GM19324 (cell line): ENCODE measurements around the gene SEPTIN5.

Experiments
- ATAC-seq: cut with Tn5 transposase; IDR thresholded peaks from one replicate; pipeline ENCODE4 v1.9.1; 2021; ENCODE audit warnings: mild to moderate bottlenecking, moderate library complexity; ENCODE audit not compliant: unreplicated experiment, low FRiP score

Gene SEPTIN5

DNA sequence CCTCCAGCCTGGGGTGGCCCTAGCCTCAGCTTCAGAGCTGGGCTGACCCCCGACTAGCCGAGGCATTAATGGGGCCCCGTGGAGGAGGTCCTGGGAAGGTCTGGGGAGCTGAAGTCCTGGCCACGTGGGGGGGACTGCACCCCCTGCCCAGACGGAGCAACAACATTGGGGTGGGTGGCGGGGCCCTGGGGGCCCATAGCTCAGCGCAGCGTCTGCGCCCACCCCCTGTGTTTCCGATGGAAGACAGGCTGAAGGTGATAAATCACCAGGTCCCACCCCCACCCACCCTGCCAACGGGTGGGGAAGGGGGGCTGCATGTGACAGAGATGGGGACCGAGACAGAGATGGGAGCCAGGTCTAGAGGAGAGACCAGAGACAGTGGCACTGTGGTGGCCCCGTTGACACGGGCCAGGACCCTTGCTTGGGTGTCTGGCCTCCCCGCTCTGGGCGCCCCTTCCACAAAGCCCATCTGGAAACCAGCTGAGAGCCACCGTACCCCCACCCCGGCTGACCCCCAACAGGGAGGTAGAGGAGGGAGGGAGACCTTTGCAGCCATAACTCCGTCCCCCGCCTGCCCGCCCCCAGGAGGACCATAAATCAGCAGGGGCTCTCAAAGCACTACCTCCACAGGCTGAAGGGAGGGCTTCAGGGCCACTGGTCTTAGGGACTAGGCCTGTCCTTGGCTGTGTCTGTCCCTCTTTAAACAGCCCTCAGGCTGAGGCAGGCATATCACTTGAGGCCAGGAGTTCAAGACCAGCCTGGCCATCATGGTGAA is 17.2 kb downstream of the SEPTIN5 start:
- ATAC-seq = no peak

DNA sequence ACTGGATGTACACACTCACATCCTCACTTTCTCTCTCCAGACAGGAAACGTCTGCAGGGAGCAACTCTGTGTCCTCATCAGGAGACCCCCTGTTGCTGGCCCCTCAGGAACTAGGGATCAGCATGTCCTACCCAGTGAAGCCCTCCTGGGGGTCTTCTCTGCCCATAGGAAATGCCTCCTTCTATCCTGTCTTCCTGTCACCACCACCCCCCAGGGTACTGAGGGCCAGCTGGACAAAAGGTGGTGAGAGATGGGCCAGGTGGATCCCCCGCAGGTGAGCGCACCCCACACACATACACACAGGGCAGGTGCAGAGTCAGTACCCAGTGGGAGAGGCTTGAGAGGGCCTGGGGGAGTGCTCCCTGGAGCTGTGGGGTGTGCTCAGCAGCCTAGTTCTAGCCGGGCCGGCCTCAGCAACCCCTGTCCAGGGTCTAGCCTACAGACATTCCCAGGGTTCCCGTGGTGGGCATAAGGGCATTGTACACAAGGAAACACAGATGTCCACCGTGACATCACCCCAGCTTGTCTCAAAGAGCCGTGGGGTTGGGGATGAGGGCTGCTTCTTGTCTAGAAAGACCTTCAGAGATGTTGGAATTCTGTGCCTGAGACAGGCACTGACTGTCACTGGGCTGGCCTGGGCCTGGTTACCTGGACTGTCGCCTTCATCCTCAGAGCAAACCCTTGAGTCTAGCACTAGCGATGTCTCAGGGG is 18.3 kb downstream of the SEPTIN5 start:
- ATAC-seq = no peak

DNA sequence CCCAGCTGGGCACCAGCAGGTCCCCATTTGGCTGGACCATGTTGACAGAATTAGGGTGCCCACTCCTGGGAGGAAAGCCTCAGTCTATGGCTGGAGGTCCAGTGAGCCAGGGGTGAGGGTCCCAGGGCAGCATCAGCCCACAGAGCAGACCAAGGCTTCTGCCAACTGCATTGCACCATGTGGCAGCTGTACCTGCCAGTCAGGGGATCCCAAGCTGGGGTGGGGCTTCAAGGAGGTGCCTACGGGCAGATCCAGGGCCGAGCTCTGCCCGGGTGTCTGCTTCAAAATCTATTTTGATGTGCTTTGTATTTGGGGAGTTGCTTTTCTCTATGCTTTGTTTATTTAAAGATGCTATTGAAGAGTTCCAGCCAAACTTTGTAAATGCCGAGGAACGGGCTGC is 19.5 kb downstream of the SEPTIN5 start:
- ATAC-seq = no peak

DNA sequence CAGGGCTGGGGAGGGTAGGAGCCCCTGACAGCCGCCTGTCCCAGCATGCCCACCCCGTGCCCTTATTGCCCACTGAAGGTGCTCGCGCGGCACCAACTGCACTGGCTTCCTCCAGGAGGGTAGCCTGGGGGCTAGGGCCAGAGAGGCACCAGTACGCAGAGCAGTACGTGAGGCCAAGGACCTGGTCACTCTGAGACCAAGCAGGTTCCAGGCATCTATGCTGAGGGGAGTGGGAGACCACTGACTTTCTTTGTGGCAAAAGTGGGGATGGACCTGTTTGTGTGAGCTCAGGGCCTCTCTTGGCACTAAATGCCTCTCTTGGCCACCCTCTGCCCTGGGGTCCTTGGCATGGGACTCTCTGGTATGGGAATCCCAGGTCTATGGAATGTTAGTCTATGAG is 19.9 kb downstream of the SEPTIN5 start:
- ATAC-seq = no peak

DNA sequence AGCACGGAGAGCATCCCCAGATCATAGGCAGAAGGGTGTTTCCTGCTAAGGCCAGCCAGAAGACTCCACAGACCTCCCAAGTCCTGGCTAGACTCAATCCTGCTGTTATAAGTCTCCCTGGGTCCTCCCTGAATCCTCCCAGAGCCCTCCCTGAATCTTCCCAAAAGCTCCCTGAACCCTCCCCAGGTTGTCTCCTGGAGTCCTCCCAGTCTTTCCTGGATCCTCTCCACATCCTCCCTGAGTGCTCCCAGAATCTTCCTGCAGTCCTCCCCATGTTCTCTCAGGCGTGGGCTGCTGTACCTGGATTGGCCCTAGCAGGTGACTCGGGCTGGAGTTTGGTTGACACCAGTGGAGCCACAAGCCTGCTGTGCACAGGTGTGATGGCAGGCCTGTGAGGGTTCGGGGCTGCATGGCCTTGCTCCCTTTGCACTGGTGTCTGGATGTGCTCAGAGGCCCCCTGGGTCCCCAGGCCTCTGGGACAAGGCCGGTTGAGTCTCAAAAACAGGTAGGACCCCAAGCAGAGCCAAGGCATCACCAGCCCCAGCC is 20.6 kb downstream of the SEPTIN5 start:
- no peak for ATAC-seq

DNA sequence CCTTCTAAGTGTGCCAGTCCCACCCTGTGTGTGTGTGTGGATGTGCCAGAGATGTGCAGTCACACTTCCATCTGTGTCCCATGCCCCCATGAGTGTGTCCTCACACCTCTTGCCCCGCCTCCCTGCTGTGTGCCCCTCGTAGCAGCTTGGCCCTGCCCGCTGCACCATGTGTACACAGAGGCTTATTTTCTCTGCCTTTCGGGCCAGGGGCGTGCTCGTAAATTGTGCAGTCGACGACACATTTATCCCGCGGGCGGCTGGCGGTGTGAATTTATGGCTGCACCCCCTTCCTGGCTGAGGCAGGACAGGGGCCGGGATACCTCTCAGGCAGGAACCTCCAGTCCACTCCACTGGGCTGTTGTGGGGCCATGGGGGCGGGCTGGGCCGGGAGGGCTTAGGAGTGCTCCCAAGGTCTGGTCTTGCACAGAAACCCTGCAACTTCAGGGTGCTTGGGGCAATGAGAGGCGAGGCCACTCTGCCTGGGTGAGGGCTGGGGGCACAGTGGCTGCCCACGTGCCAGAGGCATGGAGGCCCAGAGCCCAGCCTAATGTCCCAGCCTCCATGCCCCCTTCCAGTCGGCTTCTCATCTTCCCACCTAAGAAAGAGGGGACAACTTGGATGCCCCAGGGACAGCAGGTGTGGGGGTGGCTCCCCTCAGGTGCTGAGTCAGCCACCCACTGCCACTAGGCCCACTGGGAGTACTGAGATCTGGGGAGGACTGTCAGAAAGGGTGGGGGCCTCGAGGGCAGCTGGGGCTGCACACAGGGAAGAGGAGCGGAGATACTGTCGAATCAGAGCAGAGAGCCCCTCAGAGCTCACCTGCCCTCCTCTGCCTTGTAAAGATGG is 21.6 kb downstream of the SEPTIN5 start:
- ATAC-seq = no peak

DNA sequence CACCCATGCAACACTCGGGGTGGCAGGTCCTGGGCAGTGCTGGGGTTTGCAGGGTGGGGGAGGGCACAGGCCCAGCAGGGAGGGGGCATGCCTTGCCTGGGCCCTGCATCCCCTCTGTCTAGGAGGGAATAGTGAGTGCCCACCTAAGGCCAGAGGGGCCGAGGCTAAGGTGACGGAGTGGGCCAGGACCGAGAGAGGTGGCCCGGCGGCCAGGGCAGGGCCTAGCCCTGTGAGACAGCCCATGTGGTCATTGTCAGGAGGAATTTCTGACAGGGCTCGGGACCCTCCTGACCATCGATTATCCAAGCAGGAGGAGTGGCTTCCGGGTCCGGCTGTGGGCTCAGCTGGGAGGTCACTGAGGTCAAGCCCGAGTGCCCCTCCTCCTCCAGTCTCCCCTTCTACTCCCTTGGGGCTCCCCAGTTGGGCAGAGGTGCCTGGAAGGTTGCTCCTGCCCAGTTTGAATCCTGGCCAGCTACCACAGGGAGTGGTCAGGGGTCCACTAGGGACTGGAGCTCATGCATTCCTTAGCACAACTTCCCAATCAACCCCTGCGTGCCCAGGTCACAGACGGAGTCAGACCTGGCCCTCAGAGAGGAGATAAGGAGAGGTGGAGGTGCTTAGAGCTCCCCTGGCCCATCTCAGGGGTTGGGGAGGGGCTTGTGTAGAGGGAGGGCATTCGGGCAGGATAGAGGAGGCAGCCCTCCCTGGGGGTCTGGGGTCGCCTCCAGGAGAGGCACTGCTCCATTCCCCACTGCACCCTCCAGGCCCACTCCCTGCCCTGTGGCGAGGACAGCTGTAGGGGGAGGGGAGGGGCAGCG is 23.8 kb downstream of the SEPTIN5 start:
- no peak for ATAC-seq

DNA sequence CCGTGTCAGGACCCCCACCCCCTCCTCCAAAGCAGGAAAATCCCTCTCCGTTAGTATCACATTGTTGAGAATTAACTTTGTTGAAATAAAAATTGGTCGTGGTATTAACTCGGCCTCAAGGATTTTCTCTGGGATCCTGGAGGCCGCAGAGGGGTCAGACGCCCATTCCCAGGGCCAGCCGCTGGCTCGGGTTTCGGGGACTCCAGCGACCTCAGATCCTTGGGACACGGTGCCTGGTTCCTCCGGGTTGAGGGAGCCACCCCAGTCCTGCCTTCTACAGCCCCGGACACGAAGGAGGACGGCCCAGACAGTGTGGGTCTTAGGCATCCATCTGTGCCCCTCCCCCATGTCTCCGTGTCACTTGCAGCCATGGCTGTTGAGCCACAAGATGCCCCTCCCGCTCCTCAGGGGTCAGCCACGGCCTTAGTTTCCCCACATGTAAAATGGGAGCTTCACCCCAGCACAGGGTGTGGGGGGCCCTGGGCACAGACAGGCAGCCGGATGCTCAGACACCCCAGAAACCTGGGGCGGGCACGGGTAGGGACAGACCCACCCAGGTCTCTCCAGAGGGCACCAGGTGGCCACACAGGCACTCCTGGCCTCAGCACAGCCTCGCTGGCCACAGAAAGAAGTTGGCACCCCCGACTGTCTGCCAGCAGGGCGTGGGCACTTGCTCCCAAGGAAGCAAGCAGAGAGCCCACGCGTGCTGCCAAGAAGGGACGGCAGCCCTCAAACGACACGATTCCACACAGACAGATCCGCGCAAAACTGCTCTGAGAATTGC is 24.6 kb downstream of the SEPTIN5 start:
- no peak for ATAC-seq

DNA sequence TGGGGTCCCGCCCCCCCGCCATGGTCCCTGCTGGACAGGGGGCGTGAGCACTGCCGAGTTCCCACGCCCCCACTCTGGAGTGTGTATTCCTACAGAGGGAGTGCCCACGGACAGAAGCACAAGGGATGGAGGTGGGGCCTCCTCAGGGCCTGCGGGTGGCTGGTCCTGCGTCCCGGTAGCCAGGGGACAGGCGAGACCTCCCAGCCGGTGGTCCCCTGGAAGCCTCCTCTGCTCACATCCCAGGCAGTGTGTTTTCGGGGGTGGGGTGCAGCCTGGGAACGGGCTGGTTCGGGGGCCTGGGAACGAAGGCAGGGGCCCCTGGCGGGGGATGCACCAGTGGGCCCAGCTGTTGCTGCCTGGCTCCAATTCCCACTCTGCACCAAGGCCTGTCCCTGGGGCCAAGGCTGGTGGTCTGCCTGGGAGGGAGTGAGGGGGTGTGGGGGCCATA is 25.2 kb downstream of the SEPTIN5 start:
- no peak for ATAC-seq

DNA sequence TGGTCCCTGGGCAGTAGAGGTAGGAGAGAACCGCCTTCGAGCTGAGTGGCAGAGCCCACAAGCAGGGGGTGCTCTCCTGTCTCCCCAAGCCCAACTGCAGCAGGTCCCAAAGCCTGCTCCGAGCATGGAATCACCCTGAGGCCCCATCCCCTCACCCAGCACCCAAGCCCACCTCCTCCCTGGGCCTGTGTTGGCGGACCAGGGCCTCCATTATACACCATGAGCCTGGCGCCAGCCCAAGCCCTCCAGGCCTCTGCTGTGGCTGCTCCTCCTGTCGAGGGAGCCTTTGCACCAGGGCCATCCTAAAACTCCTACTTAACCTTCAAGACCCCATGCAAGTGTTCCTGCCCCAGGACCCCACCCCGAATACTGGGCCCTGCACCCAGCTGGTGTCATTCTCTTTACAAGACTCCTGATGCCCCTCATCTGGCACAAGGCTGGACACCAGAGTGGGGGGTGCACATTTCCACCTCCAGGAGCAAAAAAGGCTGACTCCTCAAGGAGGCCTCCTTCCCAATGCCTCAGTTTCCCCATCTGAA is 25.7 kb downstream of the SEPTIN5 start:
- ATAC-seq = no peak

DNA sequence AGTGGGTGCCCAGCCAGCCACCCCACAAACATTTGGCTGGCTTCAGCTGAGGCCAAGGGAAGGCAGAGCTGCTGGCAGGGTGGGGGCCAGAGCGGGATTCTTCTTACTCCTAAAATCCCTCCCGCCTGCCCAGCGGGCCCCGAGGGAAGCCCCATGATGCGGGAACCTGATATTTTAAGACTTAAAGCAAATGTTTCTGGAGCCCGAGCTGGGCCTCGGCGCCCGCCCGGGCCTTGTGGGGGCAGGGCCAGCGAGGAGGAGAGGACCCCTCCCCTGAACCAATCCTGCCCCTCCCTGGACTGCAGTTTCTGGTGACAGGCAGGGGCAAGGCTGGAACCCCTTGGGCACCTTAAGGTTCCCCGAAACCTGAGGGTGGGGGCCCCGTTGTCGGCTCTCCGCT is 26.3 kb downstream of the SEPTIN5 start:
- no peak for ATAC-seq

DNA sequence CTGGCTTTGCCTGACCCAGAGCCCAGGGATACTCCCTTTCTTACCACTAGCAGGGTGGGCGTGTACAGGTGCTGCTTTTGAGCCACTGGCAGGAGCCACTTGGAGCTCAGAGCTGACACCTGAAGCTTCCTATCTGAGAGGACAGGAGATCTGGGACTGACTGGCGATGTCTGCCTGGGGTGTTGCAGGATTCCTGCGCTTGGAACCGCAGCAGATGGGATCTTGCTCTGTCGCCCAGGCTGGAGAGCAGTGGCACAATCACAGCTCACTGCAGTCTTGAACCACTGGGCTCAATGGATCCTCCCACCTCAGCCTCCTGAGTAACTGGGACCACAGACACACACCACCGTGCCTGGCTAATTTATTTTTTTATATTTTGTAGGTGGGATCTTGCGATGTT is 26.8 kb downstream of the SEPTIN5 start:
- ATAC-seq = no peak

DNA sequence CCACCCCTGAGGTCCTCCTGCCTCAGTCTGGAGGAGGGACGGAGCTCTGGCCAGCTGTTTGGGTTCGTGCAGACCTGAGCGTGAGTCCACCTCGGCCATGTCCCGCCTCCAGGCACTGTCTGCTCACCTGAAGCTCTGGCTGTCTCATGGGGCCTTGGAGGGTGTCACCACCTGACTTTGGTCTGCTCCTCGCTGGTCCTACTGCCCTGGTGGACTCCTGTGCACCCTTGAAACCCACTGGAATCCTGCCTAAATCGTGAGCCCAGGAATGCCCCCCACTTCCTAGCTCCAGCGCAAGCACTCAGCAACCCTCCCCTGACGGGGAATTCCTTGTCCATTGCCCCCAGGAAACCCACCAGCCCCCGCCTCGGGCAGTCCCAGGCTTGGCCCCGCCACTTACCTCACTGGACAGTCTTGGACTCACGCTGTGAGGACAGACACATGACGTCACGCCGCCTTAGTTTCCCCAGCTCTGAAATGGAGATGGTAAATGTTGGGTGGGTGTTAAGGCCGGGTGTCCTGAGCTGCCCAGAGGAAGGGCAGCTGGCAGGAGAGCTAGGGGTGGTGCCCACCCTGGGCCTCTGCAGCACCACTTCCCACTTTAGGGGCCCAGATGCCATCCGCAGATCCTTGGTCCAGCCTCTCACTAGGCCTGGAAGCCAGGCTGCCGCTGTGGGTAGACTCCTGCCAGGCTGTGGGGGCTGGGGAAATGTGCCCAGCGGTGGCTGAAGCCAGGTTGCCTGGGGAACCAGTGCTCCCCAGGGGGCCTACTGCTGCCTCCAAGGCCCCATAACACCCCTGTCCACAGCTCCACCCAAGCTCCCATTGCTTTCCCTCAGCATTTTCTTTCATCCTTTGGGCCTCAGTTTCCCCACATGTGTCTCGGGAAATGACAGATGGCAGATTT is 28.1 kb downstream of the SEPTIN5 start:
- ATAC-seq = no peak

DNA sequence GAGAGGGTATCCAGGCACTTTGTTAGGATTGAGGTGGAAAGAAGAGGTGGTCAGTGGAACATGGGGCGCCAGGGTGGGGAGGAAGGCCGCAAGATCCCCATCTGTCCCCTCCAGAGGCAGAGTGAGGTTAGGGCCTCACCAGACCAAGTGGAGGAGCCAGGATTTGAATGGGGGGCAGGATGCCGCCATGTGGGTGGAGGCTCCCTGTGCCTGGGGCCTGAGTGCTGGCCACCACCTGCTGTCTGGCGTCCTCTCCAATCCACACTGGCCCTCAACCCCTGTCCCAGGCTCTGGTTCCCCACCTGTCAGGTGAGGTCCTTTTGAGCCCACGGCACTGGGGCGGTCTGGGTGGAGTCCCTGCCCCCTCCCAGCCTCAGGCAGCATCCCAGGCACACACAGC is 28.8 kb downstream of the SEPTIN5 start:
- ATAC-seq = no peak

DNA sequence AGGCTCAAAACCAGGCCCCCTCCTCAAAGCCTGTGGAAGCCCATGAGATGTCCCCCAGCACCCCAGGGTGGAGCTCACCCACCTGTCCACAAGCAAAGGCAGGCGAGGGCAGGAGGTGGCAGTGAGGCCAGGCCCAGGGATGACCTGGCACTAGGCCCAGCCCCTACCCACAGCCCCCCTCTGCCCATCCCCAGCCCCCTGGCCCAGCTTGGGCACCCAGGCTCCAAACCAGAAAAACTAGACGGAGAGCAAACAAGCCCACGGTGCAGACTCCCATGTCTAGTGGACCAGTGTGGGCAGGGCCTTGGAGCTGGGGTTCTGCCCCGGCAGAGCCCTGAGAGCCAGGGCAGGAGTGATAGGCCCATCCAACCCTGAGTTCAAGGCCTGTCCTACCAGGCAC is 29.3 kb downstream of the SEPTIN5 start:
- no peak for ATAC-seq

DNA sequence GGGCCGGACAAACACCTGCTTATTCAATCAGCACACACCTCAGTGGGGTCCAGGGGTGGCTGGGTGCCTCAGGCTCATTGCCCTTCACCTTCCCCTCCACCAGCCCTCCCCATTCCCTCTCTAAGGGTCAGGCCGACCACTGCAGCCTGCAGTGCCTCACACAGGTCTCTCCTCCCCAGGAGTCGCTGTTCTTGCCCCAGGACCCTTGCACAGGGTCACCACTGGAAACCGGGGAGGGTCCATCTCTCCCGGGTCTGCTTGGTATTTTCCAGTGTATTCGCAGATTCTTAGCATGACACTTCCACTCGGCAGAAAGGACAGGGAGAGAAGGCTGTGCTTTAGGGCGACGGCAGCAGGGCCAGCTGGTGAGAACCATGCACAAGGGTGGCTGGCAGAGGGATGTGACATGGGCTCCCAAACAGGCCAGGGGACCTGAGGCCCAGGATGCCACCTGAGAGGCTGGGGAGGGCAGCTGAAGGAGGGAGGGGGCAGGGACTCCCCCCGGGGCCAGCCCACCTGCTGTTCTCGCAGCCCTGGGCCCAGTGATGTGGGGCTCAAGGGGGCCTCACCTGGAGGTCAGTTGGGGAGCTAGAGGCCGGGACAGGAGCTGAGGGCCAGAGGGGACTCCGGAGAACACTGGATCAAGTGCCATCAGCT is 30.2 kb downstream of the SEPTIN5 start:
- ATAC-seq = no peak
